A673 (cell line): ENCODE data around the gene PSTPIP2.

Experiments
- EZH2 ChIP-seq: fragments of 200-600 bp; sonication (generic); IDR thresholded peaks from 2 replicates; pipeline ENCODE4 v1.6.1; 2017; ENCODE audit warnings: borderline replicate concordance, low read depth, mild to moderate bottlenecking, mixed read lengths, antibody characterized with exemption, low read length; ENCODE audit not compliant: poor library complexity, severe bottlenecking
- TF ChIP-seq, protein P1 (sequence below): fragments of 300-800, 200-600 bp; sonication (generic); conservative IDR thresholded peaks from 2 replicates; pipeline ENCODE4 v1.5.1; 2017; ENCODE audit warnings: low read depth, mild to moderate bottlenecking, antibody characterized with exemption, low read length, moderate library complexity, mixed read lengths

DNA sequence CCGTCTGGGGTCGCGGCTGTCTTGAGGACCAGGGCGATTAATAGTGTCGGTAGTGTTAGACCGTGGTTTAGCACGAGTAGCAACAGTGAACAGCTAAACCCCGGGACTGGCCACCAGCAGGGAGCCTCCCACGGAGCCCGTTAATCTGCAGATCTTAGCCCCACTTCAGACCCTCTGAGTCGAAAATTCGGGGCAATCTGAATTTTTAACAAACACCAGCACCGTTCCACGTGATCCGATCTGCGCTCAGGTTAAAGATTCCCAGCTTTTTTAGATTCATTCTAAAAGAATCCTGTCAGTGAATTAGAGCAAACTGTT is 26.5 kb upstream of the PSTPIP2 start:
- TF ChIP-seq, protein P1, sequence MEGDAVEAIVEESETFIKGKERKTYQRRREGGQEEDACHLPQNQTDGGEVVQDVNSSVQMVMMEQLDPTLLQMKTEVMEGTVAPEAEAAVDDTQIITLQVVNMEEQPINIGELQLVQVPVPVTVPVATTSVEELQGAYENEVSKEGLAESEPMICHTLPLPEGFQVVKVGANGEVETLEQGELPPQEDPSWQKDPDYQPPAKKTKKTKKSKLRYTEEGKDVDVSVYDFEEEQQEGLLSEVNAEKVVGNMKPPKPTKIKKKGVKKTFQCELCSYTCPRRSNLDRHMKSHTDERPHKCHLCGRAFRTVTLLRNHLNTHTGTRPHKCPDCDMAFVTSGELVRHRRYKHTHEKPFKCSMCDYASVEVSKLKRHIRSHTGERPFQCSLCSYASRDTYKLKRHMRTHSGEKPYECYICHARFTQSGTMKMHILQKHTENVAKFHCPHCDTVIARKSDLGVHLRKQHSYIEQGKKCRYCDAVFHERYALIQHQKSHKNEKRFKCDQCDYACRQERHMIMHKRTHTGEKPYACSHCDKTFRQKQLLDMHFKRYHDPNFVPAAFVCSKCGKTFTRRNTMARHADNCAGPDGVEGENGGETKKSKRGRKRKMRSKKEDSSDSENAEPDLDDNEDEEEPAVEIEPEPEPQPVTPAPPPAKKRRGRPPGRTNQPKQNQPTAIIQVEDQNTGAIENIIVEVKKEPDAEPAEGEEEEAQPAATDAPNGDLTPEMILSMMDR = no peak
- no peak for TF ChIP-seq EZH2
